Mucosa of rectum (tissue), 2 donors: Measurements from ENCODE around the gene LRRC15.
A peak's percentile ranks its signal among the peaks of the same experiment; 100 is the strongest.

ENCODE experiments used
- H3K27ac ChIP-seq, 2 donors: one replicate each; pipeline ENCODE4 v1.7.0; 2013; ENCODE audit warnings: inconsistent platforms in 2 of 2, low read depth in 2 of 2, low read length in 2 of 2
- H3K27me3 ChIP-seq, 2 donors: one replicate each; pipeline ENCODE4 v1.7.0; 2013; ENCODE audit warnings: low read length in 2 of 2; ENCODE audit not compliant: control insufficient read depth in 2 of 2, insufficient read depth in 2 of 2
- H3K36me3 ChIP-seq, 2 donors: one replicate each; pipeline ENCODE4 v1.7.0; 2013; ENCODE audit warnings: low read length in 2 of 2; ENCODE audit not compliant: control insufficient read depth in 2 of 2, insufficient read depth in 2 of 2
- H3K4me1 ChIP-seq, 2 donors: one replicate each; pipeline ENCODE4 v1.7.0; 2013; ENCODE audit warnings: low read length in 2 of 2, mild to moderate bottlenecking in 1 of 2; ENCODE audit not compliant: control insufficient read depth in 2 of 2, insufficient read depth in 2 of 2
- H3K4me3 ChIP-seq, 2 donors: one replicate each; pipeline ENCODE4 v1.7.0; 2013; ENCODE audit warnings: low read length in 2 of 2
- H3K9ac ChIP-seq, 2 donors: one replicate each; pipeline ENCODE4 v1.7.0; 2013; ENCODE audit warnings: low read length in 2 of 2, low read depth in 1 of 2, mild to moderate bottlenecking in 1 of 2
- H3K9me3 ChIP-seq, 2 donors: one replicate each; pipeline ENCODE4 v1.7.0; 2013; ENCODE audit warnings: low read length in 2 of 2; ENCODE audit not compliant: control insufficient read depth in 2 of 2
- donor health status: healthy.
- donor health status: Normal muscosa, but diverticular disease.

LRRC15 gene

DNA sequence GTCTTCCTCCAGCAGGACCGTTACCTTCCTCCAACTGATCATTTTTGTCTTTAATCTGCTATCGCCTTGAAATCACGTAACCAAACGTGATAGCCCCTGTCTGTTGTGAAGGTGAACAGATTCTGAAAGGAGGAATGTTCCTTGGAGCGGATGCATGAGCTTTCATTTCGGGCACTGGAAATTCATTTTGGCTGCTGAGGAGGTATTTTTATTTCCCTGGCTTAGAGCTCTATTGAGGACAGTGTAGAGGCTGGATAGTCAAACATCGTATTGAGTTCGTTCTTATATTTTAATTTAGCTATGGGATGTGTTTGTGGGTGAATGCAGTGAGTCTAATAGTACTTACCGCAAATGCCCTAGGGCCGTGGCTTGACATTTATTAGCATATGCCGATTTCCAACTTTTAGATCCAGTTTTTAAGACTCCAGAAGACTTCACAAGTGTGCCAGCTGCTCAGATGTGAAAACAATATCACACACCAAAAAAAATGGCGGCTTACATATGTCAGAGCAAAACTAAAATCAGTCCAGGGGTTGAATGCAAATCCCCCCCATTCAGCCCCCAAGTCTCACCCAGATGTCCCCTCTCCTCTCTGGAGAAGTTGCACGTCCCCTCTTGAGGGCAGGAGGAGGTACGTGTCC, 40.5 kb downstream of the LRRC15 start:
- Histone ChIP-seq H3K27me3 (peaks cover 5 to 10% of the 10 kb centered on the region in 2 donors), H3K36me3 (no peaks in the 10 kb centered on the region), H3K27ac (no peak overlapping the region), H3K4me3 (no peak overlapping the region), H3K4me1 (peaks cover 9 to 10% of the 10 kb centered on the region in 2 donors), H3K9me3 (no peaks in the 10 kb centered on the region), H3K9ac (no peak overlapping the region)

DNA sequence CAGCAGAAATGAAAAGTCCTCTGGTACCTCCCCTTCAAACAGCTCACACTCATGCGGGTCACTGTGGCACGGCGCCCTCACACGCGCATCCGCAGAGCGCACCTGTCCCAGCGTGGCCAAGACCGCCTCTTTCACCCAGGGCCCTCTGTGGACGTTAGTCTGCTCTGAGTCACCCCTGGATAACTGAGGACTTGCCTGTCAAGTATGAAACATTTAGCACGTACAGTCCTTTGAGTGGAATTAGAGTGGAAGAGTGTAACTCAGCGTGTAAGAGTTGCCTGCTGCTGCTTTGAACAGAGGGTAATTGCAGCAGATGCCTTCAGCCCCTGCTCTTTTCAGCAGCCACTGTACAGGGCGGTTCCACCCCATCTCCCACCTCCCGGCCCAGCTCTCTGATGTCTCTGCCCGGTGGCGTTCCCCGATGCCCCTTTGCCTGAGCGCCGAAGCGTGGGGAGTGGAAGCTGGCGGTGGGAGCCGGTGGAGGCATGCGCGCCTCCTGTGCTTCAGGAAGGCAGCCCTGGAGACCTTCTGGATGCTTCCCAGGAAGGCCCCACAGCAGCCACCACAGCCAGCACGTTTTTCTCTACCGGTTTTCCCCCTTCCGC, 41.4 kb downstream of the LRRC15 start:
- Histone ChIP-seq H3K4me3 (no peak overlapping the region), H3K36me3 (no peaks in the 10 kb centered on the region), H3K9ac (no peak overlapping the region), H3K27ac (no peak overlapping the region), H3K27me3 (peaks cover 2 to 8% of the 10 kb centered on the region in 2 donors), H3K9me3 (no peaks in the 10 kb centered on the region), H3K4me1 (peaks cover 8 to 9% of the 10 kb centered on the region in 2 donors)

DNA sequence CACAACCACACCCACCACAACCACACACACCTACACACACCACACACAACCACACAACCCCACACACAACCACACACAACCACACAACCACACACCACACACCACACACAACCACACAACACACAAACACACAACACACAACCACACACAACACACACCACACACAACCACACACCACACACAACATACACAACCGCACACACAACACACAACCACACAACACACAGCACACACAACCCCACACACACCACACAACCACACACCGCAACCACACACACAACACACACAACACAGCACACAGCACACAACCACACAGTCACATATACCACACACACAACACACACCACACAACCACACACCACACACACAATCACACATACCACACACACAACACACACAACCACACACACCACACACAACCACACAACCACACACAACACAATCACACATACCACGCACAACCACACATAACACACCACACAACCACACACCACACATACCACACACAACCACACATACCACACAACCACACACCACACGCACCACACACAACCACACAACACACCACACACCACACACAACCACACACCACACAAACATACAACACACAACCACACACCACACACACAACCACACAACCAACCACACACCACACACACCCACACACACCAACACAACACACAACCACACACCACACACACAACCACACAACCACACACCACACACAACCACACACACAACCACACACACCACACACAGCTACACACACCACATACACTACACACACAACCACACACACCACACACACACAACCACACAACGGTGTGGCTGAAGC, 42.1 kb downstream of the LRRC15 start:
- no peaks in the 10 kb centered on the region for H3K9me3 ChIP-seq
- peaks cover 3% of the 10 kb centered on the region in 2 donors for H3K27me3 ChIP-seq
- H3K27ac ChIP-seq: no peak overlapping the region
- H3K9ac ChIP-seq: no peak overlapping the region
- peaks cover 7 to 8% of the 10 kb centered on the region in 2 donors for H3K4me1 ChIP-seq
- no peak overlapping the region for H3K4me3 ChIP-seq
- H3K36me3 ChIP-seq: no peaks in the 10 kb centered on the region

DNA sequence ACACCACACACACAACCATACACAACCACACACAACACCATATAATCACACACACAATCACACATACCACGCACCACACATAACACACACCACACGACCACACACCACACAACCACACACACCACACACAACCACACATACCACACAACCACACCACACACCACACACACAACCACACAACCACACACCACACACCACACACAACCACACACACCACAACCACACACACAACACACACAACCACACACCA, 42.6 kb downstream of the LRRC15 start:
- no peak overlapping the region for H3K27ac ChIP-seq
- peaks cover 7 to 8% of the 10 kb centered on the region in 2 donors for H3K4me1 ChIP-seq

DNA sequence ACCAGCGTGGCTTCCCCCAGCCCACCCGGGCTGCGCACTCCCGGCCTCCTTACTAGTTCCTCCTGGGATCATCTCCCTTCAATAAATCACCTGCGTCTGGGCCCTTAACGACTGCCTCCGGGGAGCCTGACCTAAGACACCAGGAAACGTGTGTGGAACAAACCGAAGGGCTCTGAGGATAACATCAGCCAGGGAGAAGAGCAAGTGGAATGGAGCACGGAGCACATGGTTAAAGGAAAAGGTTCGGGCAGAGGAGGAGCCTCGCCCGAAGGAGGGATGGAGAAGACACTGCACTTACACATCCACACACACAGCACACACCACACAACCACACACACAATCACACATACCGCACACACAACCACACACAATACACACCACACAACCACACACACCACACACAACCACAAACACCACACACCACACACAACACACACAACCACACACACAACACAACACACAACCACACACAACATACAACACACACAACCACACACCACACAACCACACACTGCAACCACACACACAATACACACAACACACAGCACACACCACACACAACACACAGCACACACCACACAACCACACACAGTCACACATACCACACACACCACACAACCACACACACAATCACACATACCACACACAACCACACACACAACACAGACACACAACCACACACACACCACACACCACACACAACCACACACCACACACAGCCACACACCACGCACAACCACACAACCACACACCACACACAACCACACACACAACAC, 43.2 kb downstream of the LRRC15 start:
- H3K27me3 ChIP-seq: peaks cover 0 to 5% of the 10 kb centered on the region in 2 donors
- no peak overlapping the region for H3K4me3 ChIP-seq
- peaks cover 7 to 8% of the 10 kb centered on the region in 2 donors for H3K4me1 ChIP-seq
- no peaks in the 10 kb centered on the region for H3K36me3 ChIP-seq
- no peaks in the 10 kb centered on the region for H3K9me3 ChIP-seq
- no peak overlapping the region for H3K27ac ChIP-seq
- H3K9ac ChIP-seq: no peak overlapping the region

More for the DNA sequence above, 42.6 kb downstream of the LRRC15 start:
- Histone ChIP-seq H3K27me3 (peaks cover 0 to 5% of the 10 kb centered on the region in 2 donors), H3K4me3 (no peak overlapping the region), H3K9ac (no peak overlapping the region), H3K36me3 (no peaks in the 10 kb centered on the region), H3K9me3 (no peaks in the 10 kb centered on the region)

DNA sequence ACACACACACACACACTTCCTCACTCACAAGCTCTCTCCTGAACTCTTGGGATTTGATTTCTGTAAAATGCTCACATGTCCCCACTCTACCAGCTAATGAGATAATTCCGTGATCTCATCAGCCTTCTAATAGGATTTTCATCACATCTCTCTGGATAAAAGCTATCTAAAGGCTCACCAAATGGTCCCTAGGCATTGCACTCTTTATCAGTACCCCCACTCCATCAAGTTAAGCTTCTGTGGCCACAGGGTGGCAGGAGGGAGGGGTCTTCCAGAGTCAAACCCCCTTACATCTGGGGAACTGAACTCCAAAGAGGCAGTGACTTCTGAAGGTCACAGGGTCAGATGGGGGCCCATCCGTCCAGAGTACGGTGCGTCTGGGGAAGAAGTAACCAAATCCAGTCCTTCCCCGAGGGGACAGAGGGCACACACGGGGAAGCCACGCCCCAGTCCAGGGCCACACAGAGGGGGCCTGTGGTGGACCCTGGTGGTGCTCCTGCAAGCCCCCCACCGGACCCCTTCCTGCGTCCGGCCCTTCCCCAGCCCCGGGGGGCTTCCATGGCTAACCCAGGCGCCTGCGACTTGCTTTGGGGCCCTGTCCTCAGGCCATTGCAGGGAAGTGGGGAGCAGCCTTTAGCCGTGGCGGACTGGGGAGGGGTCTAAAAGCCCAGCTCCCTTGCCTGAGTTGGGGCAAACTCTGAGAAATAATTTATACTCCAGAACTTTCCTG, 44.0 kb downstream of the LRRC15 start:
- Histone ChIP-seq H3K27me3 (peaks cover 0 to 5% of the 10 kb centered on the region in 2 donors), H3K36me3 (no peaks in the 10 kb centered on the region), H3K9ac (no peak overlapping the region), H3K9me3 (no peaks in the 10 kb centered on the region), H3K4me1 (peaks cover 7 to 8% of the 10 kb centered on the region in 2 donors), H3K4me3 (no peak overlapping the region), H3K27ac (no peak overlapping the region)

DNA sequence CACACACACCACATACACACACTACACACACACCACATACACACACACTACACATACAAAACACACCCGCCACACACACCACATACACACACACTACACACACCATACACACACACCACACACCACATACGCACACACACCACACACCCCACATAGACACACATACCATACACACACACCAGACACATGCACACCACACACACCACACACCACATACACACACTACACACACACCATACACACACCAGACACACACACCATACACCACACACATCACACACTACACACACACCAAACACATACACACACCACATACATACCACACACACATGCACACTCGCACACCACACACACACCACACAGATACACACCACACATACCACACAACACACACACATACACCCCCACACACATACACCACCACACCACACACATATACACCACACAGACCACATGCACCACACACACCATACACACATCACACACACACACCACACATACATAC, 44.7 kb downstream of the LRRC15 start:
- Histone ChIP-seq H3K4me3 (no peak overlapping the region), H3K9ac (no peak overlapping the region), H3K9me3 (no peaks in the 10 kb centered on the region), H3K27ac (no peak overlapping the region), H3K4me1 (peaks cover 7 to 8% of the 10 kb centered on the region in 2 donors), H3K27me3 (peaks cover 0 to 5% of the 10 kb centered on the region in 2 donors), H3K36me3 (no peaks in the 10 kb centered on the region)

DNA sequence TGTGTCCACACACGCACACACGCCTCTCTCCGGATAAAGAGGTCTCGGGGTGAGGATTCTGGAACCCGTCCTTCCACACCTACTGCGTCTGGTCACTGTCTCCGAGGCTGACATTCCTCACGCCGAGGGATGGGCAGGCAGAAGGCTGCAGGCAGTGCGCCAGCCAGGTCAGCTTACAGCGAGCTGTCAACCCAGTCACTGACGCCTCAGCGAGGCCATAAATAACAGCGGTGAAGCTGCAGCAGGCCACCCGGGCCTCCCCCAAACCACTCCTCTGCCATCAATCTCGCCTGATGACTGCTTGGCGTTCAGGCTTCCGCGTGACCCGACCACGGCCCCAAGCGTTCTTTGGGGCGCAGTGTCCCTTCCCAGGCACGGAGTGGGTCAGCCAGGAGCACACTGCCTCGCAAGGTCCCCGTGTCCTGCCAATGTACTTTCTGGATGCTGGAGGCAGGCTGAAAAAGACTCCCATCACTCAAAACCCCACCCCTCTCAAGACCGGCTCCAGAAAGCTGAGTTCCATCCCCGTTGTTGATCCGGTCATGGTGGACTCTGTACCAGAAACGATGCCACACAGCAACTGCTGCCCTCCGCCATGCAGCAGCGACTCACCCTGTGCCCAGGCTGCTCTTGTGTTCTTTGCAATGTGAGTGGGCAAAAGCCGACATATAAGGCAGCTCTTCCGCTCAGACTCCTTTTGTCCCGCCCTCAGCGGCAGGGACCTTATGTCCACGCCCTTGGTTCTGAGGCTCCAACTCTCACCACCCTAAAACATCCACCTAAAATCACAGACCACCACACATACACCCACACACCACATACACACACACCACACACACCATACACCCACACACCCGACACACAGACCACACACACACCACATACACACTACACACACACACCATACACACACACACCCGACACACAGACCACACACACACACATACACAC, 45.5 kb downstream of the LRRC15 start:
- peaks cover 7 to 8% of the 10 kb centered on the region in 2 donors for H3K4me1 ChIP-seq
- peaks cover 0 to 5% of the 10 kb centered on the region in 2 donors for H3K27me3 ChIP-seq
- no peak overlapping the region for H3K9ac ChIP-seq
- no peaks in the 10 kb centered on the region for H3K9me3 ChIP-seq
- no peaks in the 10 kb centered on the region for H3K36me3 ChIP-seq
- H3K27ac ChIP-seq: no peak overlapping the region
- H3K4me3 ChIP-seq: peak overlapping the region; percentile 7 to 61
